Measurements from ENCODE around the gene ZPLD1.

DNA sequence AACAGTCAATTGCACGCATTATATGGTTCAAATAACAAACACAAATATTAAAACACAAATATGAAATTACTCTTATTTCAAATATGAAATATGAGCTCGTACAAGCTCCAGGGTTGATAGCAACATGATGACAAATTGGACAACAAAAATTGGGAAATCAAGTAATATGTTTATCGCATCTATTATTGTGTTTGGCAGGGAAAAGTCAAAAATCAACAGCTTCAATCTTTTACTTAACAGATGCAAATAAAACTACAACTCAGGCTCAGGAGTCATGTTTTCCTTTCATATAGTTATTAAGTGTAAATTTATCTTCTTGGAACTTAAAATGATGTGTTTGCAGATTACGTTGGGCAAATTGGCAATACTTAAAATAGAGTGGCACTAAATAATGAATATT, 41.4 kb downstream of the ZPLD1 start:
- TF ChIP-seq, protein P1, sequence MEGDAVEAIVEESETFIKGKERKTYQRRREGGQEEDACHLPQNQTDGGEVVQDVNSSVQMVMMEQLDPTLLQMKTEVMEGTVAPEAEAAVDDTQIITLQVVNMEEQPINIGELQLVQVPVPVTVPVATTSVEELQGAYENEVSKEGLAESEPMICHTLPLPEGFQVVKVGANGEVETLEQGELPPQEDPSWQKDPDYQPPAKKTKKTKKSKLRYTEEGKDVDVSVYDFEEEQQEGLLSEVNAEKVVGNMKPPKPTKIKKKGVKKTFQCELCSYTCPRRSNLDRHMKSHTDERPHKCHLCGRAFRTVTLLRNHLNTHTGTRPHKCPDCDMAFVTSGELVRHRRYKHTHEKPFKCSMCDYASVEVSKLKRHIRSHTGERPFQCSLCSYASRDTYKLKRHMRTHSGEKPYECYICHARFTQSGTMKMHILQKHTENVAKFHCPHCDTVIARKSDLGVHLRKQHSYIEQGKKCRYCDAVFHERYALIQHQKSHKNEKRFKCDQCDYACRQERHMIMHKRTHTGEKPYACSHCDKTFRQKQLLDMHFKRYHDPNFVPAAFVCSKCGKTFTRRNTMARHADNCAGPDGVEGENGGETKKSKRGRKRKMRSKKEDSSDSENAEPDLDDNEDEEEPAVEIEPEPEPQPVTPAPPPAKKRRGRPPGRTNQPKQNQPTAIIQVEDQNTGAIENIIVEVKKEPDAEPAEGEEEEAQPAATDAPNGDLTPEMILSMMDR (IDR thresholded peaks at IDR 0.05; ENCODE audit: insufficient read depth, low read depth, low read length), result no peak
- TF ChIP-seq EZH2 (IDR thresholded peaks at IDR 0.05; ENCODE audit: insufficient read depth, low read length), result no peak

Measured in astrocyte (in vitro differentiated cells and primary cell).